NCI-H524 treated with DMSO at 0.1 percent for 48 hours (cell line): ENCODE measurements around the gene RNU7-1.

Experiments
- DNase-seq: peaks from one replicate; lab custom pipeline; 2025; lab: John Stamatoyannopoulos, UW

Gene RNU7-1

GRCh38 chr12:6965026-6965661 is 21.5 kb downstream of the RNU7-1 start:
- DNase-seq, result peak; percentile 15

- DNase-seq, result no peak
Measured at GRCh38 chr12:6965714-6966113, 22.1 kb downstream of the RNU7-1 start.

GRCh38 chr12:6966351-6966750 is 22.7 kb downstream of the RNU7-1 start:
- DNase-seq, result no peak

GRCh38 chr12:6967651-6968100 is 24.1 kb downstream of the RNU7-1 start:
- DNase-seq, result no peak

GRCh38 chr12:6968426-6968825 is 24.8 kb downstream of the RNU7-1 start:
- DNase-seq, result no peak

GRCh38 chr12:6970096-6970527 is 26.5 kb downstream of the RNU7-1 start:
- no peak for DNase-seq

- no peak for DNase-seq
Measured at GRCh38 chr12:6974180-6974579, 30.6 kb downstream of the RNU7-1 start.

GRCh38 chr12:6975297-6976032 is 31.8 kb downstream of the RNU7-1 start:
- DNase-seq, result no peak

- DNase-seq, result no peak
Measured at GRCh38 chr12:6977653-6978052, 34.0 kb downstream of the RNU7-1 start.

GRCh38 chr12:6978188-6978587 is 34.6 kb downstream of the RNU7-1 start:
- DNase-seq, result no peak

- DNase-seq, result no peak
Measured at GRCh38 chr12:6978611-6979011, 35.0 kb downstream of the RNU7-1 start.

GRCh38 chr12:6979021-6979420 is 35.4 kb downstream of the RNU7-1 start:
- no peak for DNase-seq

- no peak for DNase-seq
Measured at GRCh38 chr12:6979453-6979852, 35.8 kb downstream of the RNU7-1 start.

GRCh38 chr12:6980075-6980474 is 36.5 kb downstream of the RNU7-1 start:
- no peak for DNase-seq

GRCh38 chr12:6980740-6981139 is 37.1 kb downstream of the RNU7-1 start:
- no peak for DNase-seq

GRCh38 chr12:6981152-6982052 is 37.8 kb downstream of the RNU7-1 start:
- DNase-seq, result no peak

- DNase-seq, result no peak
Measured at GRCh38 chr12:6982532-6982931, 38.9 kb downstream of the RNU7-1 start.

GRCh38 chr12:6987956-6988553 is 44.4 kb downstream of the RNU7-1 start:
- DNase-seq, result no peak
